ENCODE data around the gene NAXE. TPM values are rescaled to one million over a fixed set of nuclear protein-coding genes. Genes with fewer than 3 reads are reported as not detected.
"Not testable (repeated sequence)": the region's sequence is repeated elsewhere in the genome, so short reads cannot be mapped to it uniquely, and the experiment has no call there.

The NAXE gene
- polyA plus RNA-seq, 4 donors = 53.7 to 75.2 (median 74.5) TPM

- no peak for DNase-seq (ENCODE audit: low read depth in 4 of 4, low spot score in 3 of 4)
These were observed 758 bp downstream of the NAXE start for GRCh38 chr1:156592158-156592909.

GRCh38 chr1:156592910-156593660, 1.5 kb downstream of the NAXE start:
- no peak for DNase-seq (ENCODE audit: low read depth in 4 of 4, low spot score in 3 of 4)

- no peak for DNase-seq (ENCODE audit: low read depth in 4 of 4, low spot score in 3 of 4)
These were observed 2.0 kb downstream of the NAXE start for GRCh38 chr1:156593661-156593989.

DNA sequence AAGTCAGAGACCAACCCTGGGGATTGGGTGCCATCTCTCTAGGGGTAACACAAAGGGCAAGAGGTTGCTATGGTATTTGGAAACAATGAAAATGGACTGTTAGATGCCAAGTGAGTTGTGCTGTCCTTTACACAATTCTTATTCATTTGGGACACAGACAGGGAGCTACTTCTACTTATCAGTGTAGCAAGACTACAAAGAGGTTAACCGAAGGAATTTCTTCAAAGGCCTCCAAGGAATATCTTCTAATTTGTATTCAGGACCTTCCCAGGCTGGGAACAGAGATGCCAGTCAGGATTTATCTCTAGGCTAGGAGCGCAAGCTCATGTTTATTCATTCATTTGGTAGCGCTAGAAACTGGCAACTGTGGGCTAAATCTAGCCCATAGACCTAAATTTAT, 2.6 kb downstream of the NAXE start:
- DNase-seq (ENCODE audit: low read depth in 4 of 4, low spot score in 3 of 4) = no peak

DNA sequence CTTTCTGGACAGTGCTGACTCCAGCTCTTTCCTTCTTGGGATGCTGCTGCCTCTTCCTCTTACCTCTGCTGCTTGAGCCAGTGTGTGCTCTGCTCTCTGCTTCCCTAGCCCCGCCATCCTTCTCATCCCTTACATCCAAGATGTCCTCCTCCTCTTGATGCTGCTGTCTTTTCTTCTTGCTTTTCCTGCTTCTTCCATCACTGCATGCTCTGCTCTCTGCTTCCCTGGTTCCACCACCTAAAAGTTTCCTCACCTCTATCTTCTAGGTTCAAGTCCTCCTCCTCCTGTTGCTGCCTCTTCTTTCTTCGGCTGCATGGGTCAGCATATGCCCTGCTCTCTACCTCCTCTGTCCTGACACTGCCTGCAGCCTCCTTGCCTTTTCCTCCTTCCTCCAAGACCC, 3.4 kb downstream of the NAXE start:
- no peak for DNase-seq (ENCODE audit: low read depth in 4 of 4, low spot score in 3 of 4)

DNA sequence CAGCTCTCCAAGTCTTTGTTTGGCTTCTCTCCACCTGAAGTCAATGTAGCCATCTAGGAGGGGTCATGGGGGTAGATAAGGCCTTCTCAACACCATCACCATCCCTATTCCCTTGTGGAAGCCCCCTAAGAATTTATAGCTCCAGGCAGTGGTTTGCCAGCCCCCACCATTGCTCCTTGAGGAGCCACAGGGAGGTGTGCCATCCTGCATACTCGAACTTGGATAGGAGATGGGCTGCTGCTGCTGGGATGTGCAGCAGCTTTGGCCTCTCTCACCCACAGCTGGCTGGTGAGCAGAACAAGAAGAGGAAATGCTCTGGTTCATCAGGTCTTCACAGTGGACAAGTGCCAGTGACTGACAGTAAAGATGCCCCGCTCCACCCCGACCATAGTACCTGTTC, 4.8 kb downstream of the NAXE start:
- no peak for DNase-seq (ENCODE audit: low read depth in 4 of 4, low spot score in 3 of 4)

GRCh38 chr1:156598125-156598524, 6.5 kb downstream of the NAXE start:
- DNase-seq (ENCODE audit: low read depth in 4 of 4, low spot score in 3 of 4) = no peak

DNA sequence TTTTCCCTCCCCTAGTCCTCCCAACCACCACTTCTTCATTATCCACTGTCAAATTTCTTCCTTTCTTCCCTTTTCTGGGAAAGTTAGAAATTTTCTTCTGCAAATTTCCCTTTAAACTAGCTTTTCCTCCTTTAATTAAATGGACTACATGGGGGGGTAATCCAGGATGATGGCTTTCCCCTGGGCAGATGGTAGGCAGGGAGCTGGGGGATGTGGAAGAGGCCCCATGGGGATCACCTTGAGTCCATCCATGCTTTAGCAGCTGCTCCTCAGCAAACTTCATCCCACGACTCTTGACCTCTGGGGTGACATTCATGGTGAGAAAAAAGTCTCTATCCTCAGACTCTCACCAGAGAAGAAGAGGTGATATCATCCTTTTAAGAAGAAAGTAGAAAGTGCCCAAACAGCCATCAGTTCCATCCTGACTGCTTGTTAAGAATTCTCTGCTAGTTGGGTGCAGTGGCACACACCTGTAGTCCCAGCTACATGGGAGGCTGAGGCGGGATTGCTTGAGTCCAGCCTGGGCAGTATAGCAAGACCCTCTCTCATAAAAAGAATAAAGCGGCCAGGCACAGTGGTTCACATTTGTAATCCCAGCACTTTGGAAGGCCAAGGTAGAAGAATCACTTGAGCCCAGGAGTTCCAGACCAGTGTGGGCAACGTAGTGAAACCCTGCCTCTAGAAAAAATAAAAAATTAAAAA, 7.3 kb downstream of the NAXE start:
- no peak for DNase-seq (ENCODE audit: low read depth in 4 of 4, low spot score in 3 of 4)

DNA sequence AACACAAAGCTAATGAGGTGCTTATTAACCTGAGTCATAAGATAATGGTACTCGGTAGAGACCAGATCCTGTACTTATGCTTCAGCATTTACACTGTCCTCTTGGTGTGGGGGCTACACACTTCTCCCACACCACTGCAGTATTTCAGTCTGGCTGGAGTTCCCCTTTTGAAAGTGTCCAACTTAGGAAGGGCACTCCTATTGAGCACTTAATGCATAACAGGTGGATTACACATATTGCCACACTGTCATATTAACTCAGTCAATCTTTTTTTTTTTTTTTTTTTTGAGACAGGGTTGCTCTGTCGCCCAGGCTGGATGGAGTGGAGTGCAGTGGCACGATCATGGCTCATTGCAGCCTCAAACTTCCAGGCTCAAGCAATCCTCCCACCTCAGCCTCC, 8.2 kb downstream of the NAXE start:
- no peak for DNase-seq (ENCODE audit: low read depth in 4 of 4, low spot score in 3 of 4)

DNA sequence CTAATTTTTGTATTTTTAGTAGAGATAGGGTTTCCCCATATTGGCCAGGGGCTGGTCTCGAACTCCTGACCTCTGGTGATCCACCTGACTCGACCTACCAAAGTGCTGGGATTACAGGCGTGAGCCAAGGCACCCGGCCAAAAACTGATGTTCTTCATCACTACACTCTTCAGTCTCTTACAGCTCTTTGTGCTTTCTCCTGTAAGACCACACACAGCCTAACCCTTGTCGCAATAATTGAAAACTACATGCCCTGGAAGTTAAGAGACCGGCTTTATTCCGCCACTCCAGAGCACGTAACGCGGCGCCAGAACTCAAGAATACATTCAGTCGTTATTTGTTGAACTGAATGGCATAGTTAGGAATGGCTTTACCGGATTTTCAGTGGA, 9.2 kb downstream of the NAXE start:
- no peak for DNase-seq (ENCODE audit: low read depth in 4 of 4, low spot score in 3 of 4)

DNA sequence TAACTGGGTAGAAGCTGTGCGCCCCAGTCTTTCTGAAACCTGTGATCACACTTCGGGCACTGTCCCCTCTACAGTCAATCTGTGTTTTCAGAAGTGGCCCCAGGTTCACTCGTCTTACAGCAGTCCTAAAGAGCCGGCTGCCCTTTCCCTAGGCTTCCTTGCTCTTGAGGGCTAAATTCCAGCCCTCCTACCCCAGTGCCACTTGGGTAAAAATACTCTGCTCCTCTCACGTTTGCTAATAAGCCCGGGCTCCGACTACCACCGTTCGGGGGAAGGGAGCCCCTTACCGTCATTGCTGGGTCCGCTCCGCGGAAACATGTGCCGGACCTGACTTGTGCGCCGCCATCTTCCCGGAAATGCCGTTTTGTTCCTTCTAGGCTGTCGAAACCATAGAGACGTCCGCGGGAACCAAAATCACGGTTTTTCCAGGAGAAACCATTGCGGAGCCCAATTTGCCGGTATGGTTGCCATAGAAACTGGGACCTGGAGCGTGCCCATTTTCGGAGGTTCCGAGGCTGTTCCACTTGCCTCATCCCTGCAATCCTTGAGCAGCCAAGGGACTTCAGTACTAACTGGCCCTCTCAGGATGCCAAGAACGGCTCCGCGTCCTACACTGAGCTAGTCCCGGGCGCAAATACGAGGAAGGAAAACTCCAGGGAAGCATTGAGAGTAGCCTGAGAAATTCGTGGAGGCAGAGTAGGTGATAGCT, 9.7 kb downstream of the NAXE start, which contains the start of gene GPATCH4:
Gene GPATCH4 (minus strand): TSS at position 358 of the 709 bp plus-strand sequence.
- DNase-seq (ENCODE audit: low read depth in 4 of 4, low spot score in 3 of 4) = peak in 3 of 4 donors; percentile 66 to 76 (median 72)

DNA sequence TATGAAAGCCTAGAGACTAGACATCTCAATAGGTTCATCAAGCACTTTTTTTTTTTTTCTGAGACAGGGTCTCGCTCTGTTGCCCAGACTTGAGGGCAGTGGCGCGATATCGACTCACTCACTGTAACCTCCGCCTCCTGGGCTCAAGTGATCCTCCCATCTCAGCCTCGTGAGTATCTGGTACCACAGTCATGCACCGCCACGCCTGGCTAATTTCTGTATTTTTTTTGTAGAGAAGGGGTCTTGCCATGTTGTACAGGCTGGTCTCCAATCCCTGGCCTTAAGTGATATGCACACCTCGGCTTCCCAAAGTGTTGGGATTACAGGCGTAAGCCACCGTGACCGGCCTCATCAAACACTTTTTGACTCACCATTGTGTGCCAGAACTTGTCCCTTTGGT, 10.3 kb downstream of the NAXE start:
- DNase-seq (ENCODE audit: low read depth in 4 of 4, low spot score in 3 of 4) = no peak

DNA sequence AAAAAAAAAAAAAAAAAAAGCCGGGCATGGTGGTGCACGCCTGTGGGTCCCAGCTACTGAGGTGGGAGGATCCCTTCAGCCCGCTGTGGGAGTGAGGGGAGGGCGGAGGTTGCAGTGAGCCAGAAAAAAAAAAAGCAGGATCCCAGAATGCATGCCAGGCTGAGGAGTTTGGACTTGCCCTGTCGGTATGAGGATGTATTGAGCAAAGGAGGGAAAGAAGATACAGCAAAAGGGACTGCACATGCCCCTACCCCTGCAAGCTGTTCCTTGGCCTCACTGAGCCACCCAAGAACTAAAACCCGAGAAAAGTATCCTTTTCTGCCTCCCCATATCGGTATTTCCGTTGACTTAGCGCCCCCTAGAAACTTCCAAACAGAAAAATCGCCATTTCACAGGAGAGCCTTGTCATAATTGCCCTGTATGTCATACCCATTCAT, 11.0 kb downstream of the NAXE start:
- no peak for DNase-seq (ENCODE audit: low read depth in 4 of 4, low spot score in 3 of 4)

- not testable (repeated sequence) for DNase-seq (ENCODE audit: low read depth in 4 of 4, low spot score in 3 of 4)
These were observed 15.8 kb downstream of the NAXE start for GRCh38 chr1:156607344-156607743.

GRCh38 chr1:156608036-156608674, 16.6 kb downstream of the NAXE start:
- DNase-seq (ENCODE audit: low read depth in 4 of 4, low spot score in 3 of 4) = no peak

DNA sequence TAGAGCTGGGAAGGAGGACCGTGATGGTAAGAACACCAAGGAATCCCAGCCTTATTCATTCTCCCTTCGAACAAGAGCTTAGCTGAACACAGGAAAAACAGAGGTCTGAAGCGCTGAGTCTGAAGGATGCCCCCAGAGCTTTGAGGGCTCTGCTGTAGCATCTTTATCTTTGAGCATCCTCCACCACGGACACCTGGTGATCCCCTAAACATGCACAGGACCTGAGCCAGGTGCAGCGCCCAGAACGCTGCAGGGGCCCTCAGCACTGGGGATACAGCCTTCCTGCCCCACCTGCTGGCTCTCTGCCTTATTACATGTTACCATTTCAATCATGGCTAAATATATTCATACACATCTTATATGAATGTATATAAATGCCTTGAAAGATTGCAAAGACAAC, 17.4 kb downstream of the NAXE start:
- DNase-seq (ENCODE audit: low read depth in 4 of 4, low spot score in 3 of 4) = no peak

GRCh38 chr1:156610072-156610471, 18.5 kb downstream of the NAXE start:
- DNase-seq (ENCODE audit: low read depth in 4 of 4, low spot score in 3 of 4) = not testable (repeated sequence)

GRCh38 chr1:156612666-156613065, 21.1 kb downstream of the NAXE start:
- no peak for DNase-seq (ENCODE audit: low read depth in 4 of 4, low spot score in 3 of 4)

DNA sequence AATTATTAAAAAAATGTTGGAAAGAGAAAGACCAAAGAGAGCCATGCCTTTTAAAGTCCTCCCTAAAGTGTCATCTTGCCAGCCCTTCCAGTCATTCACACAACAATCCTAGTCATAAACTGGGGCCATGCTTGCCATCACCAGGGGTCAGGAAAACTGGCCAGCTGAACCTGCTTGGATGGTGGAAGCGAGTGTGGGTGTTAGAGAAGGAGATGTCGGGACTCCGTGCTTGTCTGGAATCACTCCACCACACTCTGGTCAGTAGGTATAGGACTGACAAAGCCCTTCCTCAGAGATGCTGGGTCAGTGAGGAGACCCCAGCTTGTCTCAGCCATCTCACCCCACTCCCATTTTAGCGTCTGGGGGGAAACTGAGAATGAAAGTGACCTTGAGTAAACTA, 24.4 kb downstream of the NAXE start:
- no peak for DNase-seq (ENCODE audit: low read depth in 4 of 4, low spot score in 3 of 4)

DNA sequence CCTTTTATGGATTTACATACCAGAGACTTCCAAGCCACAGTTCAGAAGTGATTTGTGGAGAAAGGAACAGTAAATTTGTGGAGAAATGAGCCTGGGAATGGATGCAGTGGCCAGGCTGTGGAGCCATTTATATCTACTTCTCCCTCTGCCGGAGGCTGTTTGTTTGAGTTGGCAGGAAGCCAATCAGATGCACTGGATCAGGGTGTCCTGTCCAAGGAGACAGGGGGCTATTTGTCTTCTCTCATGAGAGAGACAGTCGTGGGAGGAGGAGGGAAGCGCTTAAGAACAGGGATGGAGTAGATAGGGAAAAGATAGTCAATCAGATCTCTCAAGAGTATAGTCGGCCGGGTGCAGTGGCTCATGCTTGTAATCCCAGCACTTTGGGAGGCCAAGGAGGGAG, 24.9 kb downstream of the NAXE start:
- peak in 3 of 4 donors; percentile 79 to 87 (median 84) for DNase-seq (ENCODE audit: low read depth in 4 of 4, low spot score in 3 of 4)
